ENCODE results near the gene TTC28.
"Not testable (repeated sequence)": the region's sequence is repeated elsewhere in the genome, so short reads cannot be mapped to it uniquely, and the experiment has no call there.

TTC28 gene

DNA sequence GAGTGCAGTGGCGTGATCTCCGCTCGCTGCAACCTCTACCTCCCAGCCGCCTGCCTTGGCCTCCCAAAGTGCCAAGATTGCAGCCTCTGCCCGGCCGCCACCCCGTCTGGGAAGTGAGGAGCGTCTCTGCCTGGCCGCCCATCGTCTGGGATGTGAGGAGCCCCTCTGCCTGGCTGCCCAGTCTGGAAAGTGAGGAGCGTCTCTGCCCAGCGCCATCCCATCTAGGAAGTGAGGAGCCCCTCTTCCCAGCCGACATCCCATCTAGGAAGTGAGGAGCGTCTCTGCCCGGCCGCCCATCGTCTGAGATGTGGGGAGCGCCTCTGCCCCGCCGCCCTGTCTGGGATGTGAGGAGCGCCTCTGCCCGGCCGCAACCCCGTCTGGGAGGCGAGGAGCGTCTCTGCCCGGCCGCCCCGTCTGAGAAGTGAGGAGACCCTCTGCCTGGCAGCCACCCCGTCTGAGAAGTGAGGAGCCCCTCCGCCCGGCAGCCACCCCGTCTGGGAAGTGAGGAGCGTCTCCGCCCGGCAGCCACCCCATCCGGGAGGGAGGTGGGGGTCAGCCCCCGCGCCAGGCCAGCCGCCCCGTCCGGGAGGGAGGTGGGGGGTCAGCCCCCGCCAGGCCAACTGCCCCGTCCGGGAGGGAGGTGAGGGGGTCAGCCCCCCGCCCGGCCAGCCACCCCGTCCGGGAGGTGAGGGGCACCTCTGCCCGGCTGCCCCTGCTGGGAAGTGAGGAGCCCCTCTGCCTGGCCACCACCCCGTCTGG, 126.4 kb downstream of the TTC28 start:
- not testable (repeated sequence) for DNase-seq

DNA sequence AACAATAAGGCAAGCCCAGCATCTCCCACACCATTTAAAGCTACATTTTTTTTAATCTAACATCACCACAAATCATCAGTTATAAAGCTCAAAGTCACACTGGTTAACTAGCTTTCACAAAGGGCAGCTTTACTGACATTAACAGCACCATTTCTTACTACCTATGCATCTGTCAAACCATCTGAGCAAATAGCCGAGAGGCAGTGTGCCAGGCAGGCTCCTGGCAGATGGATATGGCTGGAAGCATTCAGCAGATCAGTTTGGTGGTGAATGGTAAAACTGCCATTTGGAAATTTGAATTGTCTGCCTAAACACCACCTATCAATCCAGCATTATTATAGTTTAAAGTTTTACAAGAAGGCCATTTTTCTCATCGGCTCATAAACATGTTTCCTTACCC, 131.2 kb downstream of the TTC28 start:
- no peak for DNase-seq

DNA sequence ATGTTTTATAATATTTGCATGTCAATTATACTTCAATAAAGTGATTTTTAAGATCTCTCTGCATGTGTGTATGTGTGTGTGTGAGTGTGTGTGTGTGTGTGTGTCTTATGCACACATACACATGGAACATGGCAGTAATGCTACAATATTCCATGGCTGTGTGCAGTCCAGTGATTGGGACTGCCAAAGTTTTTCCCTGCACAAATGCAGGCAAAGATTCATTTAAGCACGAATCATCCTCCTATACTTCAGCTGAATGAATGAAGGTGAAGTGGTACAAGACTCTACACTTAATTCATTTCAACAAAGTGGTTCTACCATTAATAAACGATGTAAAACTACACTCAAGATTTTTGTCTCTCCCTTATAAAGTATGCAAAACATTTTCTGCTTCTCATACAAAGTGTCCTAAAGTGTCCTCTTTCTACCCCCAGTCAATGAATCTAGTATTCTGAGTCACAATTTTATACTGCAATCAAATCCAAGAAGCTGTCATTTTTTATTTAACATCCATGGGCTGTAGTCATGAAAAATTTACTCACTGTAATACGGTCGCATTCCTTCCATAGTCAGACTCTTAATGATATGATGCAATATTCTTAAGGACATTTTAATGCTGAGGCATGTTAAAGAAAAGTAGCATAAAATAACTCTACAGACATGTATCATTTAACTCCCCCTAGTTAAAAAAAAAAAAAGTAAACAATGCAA, 132.4 kb downstream of the TTC28 start:
- no peak for DNase-seq

DNA sequence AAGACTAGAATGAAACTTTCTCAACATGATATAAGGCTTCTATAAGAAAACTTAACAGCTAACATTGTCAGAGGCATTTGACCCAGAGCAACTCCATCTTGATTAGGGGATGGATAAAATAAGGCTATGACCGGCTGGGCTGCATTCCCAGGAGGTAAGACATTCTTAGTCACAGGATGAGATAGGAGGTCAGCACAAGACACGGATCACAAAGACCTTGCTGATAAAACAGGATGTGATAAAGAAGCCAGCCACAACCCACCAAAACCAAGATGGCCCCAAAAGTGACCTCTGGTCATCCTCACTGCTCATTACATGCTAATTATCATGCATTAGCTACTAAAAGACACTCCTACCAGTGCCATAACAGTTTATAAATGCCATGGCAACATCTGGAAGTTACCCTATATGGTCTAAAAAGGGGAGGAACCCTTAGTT, 135.2 kb downstream of the TTC28 start:
- DNase-seq = no peak

DNA sequence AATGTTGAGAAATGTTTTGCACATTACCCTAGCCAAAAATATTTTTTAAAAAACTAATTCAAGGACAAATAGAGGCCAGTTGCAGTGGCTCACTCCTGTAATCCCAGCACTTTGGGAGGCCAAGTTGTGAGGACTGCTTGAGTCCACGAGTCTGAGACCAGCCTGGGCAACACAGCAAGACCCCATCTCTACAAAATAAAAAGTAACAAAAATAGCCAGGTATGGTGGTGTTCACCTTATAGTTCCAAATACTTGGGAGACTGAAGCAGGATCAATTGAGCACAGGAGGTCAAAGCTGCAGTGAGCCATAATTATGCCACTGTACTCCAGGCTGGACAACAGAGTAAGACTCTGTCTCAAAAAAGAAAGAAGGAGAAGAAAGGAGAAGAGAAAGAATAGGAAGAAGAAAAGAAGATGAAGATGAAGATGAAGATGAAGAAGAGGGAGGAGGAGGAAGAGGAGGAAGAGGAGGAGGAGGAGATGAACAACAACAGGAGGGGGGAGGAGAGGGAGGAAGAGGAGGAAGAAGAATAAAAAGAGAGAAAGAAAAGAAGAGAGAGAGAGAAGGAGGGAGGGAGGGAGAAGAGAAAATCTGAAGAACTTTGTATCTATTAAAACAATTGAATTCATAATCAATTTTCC, 136.5 kb downstream of the TTC28 start:
- DNase-seq = no peak

DNA sequence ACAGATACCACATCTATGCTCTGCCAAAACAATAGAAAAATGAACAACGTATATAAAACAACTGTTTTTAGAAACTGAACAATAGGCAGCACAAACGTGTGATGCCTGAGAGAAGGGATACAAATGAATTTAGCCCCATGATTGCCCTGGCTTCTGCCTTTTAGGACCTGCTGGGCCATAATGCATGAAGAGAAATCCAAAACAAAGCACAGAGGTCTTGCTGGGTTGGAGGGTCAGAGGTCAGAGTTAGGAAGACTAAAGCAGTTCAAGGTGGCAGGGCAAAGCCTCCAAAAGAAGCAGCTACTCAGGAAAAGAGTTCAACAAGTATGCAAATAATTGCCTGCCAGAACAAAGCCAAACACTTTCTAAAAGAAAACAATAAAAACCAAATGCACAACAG, 138.5 kb downstream of the TTC28 start:
- DNase-seq = no peak

DNA sequence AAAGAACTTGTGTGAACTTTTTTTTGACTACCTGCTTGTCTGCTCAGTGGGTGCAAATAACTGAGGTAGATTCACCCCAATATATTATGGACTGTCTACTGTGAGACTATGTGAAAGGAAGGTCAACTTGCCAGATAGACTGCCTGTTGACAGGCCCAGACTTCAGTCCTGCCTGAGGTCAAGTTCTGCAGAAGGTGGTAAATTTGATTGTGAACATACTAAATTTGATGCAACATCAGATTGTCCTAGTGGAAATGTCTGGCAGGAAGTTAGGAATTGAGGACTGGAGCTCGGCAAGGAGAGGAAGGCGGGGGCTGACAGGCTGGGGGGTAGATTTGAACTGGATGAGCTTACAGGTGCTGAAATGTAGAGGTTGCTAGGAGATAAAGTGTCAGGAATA, 140.7 kb downstream of the TTC28 start:
- no peak for DNase-seq

DNA sequence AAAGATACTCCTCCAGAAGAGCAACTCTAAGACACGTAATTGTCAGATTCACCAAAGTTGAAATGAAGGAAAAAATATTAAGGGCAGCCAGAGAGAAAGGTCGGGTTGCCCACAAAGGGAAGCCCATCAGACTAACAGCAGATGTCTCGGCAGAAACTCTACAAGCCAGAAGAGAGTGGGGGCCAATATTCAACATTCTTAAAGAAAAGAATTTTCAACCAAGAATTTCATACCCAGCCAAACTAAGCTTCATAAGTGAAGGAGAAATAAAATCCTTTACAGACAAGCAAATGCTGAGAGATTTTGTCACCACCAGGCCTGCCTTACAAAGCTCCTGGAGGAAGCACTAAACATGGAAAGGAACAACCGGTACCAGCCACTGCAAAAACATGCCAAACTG, 149.1 kb downstream of the TTC28 start:
- DNase-seq = not testable (repeated sequence)

DNA sequence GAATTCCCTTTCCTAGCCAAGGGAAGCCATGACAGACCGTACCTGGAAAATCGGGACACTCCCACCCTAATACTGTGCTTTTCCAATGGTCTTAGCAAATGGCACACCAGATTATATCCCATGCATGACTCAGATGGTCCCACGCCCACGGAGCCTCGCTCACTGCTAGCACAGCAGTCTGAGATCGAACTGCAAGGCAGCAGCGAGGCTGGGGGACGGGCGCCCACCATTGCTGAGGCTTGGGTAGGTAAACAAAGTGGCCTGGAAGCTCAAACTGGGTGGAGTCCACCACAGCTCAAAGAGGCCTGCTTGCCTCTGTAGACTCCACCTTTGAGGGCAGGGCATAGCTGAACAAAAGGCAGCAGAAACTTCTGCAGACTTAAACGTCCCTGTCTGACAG, 150.5 kb downstream of the TTC28 start:
- DNase-seq = not testable (repeated sequence)

DNA sequence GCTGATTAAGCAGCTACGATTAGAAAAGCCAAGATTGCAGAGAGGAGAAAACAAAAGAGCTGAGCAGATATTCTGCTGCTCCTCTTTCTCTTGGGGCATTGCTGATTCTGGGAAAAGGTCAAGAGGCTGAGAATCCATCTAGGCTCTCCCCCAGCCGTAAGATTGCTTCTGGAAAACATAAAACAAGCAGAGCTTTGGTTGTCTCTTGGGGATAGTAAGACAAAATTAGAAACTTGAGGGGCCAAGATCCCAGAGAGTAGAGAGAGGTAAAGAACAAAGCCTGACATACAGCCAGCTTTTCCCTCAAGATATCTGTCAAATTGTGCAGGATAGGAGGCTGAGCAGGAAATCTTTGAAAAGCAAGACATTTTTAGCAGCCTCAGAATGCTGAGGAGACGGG, 158.2 kb downstream of the TTC28 start:
- no peak for DNase-seq

DNA sequence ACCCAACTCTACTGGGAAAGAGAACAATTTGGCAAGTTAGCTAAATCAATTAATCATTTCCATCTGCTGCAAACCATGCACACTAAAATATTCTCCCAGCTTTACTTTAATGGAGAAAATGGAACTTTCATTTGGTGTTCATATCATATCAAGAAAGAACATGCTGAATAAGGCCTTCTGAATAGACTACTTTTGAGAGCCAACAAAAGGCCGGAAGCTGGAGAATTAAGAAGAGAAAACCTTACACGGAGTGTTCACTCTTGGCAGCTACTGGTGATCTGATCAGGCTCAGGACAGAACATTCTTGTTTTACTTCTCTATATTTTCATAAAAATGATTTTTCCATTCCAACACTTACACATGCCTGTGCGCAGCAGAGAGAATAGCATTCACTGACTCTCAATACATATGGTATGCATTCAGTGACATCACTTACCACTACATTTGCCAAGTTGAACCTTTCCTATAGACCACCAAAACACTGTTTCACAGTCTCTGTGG, 165.3 kb downstream of the TTC28 start:
- no peak for DNase-seq

DNA sequence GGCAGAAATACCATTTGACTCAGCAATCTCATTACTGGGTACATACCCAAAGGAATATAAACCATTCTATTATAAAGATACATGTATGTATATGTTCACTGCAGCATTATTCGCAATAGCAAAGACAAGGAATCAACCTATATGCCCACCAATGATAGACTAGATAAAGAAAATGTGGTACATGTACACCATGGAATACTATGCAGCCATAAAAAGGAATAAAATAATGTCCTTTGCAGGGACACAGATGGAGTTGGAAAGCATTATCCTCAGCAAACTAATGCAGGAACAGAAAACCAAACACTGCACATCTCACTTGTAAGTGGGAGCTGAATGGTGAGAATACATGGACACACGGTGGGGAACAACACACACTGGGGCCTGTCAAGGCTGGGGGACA, 167.3 kb downstream of the TTC28 start:
- not testable (repeated sequence) for DNase-seq

DNA sequence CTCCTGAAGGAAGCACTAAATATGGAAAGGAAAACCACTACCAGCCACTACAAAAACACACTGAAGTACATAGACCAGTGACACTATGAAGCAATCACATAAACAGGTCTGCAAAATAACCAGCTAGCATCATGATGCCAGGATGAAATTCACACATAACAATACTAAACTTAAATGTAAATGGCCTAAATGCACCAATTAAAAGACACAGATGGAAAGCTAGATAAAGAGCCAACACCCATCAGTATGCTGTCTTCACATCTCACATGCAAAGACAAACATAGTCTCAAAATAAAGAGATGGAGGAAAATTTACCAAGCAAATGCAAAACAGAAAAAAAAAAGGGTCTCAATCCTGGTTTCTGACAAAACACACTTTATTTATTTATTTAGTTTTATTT, 171.7 kb downstream of the TTC28 start:
- DNase-seq = no peak

DNA sequence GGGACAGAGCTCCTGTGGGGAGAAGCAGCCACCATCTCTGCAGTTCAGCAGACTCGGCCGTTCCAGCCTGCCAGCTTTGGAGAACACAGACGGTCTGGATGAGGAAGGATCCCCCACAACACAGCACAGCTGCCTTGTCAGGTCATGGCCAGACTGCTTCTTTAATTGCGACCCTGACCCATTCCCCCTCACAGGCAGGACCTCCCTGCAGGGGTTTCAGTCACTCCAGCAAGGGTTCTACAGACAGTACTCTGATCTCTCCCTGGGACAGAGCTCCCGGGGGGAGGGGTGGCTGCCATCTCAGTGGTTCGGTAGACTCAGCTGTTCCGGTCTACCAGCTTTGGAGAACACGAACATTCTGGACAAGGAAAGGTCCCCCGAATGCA, 173.5 kb downstream of the TTC28 start:
- DNase-seq = no peak

DNA sequence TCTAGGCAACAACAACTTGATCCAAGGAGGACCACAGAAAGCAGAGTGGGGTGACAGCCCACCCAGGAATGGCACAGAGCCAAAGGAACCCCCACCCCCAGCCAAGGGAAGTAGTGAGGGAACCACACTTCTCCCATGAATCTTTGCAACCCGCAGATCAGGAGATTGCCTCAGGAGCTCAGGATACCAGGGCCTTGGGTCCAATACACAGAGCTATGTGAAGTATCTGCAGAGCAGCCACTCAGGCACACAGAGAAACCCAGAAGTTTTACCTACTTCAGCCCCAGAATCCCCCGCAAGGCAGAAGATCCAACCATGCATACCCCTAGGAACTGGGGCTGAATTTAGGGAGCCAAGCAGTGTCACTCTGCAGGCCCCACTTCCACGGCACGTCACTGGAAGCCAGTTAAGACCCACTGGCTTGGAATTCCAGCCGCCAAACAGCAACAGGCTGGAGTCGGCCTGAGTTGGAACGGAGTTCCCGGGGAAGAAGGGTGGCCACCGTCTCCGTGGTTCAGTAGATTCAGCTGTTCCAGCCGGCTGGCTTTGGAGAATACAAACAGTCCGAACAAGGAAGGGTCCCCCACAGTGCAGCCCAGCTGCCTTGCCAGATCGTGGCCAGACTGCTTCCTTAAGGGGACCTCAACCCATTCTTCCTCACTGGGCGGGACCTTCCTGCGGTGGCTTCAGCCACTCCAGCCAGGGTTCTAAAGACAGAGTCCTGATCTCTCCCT, 174.1 kb downstream of the TTC28 start:
- DNase-seq = no peak

DNA sequence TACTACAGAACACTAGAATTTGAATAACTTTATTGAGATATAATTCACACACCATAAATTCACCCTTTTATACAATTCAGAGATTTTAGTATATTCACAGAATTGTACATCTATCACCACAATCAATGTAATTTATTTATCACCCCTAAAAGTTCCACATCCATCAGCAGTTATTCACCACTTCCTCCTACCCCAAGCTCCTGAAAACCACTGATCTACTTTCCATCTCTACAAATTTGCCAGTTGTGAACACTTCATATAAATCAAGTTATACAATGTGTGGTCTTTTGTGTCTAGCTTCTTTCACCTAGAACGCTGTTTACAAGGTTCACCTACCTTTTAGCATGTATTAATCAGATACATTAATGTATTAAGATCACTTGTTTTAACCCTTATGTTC, 179.6 kb downstream of the TTC28 start:
- DNase-seq = no peak

DNA sequence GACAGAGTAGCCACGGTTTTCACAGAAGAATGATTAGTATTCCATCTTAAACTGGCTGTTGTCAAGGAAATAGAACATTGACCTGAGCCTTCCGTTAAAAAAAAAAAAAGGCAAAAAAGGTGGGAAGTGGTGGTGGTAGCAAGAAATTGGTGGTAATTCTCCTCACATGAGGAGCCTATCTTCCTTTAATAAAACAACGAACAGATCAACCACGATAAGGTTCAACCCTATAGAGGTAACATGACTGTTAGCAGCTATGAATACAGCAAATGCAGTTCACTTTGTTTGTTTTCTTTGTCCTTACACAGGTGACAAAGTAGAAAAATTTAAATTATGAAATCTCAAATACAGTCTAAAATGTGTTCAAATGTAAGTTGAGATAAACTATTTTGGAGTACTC, 181.6 kb downstream of the TTC28 start:
- no peak for DNase-seq

DNA sequence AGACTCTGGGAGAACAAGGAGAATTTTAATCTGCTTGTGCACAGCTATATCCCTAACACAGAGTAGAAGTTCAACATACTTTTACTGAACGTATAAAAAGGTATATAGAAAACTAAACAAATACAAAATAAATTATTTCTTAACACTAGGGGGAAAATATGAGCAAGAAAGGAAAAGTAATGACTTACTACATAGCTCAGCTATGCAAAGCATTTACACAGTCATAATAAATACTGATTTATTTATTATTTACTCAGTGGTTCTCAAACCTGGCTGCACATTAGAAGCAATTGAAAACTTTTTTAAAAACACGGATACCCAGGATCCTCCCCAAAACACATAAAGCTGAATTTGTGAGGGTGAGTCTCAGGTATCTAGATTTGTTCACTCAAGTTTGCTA, 182.5 kb downstream of the TTC28 start:
- no peak for DNase-seq

DNA sequence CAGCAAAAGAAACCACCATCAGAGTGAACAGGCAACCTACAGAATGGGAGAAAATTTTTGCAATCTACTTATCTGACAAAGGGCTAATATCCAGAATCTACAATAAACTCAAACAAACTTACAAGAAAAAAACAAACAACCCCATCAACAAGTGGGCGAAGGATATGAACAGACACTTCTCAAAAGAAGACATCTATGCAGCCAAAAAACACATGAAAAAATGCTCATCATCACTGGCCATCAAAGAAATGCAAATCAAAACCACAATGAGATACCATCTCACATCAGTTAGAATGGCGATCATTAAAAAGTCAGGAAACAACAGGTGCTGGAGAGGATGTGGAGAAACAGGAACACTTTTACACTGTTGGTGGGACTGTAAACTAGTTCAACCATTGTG, 188.4 kb downstream of the TTC28 start:
- DNase-seq = not testable (repeated sequence)

DNA sequence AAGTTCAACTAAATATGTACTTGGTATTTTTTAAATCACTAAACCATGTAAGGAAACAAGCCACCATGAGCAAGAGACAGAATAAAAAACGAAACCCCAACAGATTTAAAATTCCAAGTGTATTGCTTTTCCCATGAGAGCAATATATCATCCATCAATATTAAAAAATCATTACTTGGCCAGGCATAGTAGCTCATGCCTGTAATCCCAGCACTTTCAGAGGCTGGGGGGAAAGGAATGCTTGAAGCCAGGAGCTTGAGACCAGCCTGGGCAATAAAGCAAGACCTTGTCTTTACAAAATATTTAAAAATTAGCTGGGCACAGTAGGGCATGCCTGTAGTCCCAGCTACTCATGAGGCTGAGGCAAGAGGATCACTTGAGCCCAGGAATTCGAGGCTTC, 190.8 kb downstream of the TTC28 start:
- DNase-seq = no peak

DNA sequence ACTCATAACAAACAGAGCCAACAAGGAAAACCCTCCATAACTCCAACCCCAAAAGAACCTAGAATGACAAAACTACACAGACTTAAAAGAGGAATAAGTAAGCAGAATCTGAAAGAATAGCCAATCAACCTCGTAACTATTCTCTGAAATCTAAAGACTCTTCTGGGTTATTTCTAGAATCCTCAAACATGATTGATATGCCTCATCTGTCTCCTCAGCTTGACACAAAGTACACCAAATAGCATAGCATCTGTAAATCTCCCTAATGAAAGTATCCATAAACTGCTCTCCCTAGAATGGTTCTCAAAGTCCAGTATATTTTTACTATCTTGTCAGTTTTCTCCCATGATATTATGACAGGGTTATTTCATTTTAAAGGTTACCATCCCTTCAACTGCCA, 195.0 kb downstream of the TTC28 start:
- no peak for DNase-seq

DNA sequence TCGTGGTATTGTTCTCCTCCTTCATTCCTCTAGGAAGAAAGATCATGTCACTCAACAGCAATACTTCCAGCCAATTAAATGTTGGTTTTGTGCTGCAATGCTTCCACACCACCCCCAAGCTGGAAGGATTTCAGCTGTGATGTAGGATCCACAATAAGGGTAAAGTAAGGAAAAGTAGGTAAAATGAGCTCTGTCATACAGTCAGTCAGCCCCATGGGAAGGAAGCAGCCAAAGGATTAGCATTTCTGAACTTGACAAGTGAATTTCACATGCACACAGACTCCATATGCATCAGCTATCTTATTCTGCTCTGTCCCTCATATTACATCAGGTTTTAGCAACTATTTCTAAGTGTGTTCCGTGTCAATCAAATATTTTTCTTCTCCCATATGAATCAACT, 197.9 kb downstream of the TTC28 start:
- DNase-seq = no peak

DNA sequence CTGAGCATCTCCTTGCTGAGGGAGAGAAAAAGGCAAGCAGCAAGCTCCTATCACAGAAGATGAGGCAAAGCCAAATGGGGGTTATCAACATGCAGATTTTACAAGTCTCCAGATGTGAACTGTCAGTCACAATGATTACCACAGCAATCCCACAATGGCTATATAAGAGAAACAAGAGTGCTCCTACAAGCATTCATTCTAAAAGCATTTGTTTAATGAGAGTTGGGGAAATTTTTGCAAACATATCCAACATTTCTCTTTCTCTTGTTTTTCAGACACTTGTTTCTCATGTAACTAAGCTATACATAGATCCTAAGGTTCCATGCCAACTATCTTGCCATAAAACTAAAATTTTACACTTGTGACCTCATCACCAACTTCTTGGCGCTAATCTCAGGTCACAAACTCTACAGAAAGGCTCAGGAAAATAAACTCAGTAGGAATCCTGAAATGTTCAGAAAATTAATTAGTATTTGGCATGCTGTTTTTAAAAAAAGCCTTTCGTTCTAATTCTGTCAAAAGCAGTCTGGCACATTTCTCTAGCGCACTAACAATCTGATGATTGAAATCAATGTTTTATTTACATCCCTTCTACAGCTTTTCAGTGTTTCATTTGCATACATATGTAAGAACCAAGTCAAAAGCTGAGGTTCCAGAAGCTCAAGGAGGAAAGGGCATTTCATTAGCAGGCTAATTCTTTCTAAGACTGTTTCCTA, 199.5 kb downstream of the TTC28 start:
- DNase-seq = no peak

Measured in stimulated activated CD4-positive, alpha-beta T cell treated with anti-CD3 and anti-CD28 coated beads, Interleukin-4, amount 100 ng/mL, for 24 hours (primary cell).